Keratinocyte (primary cell): Measurements from ENCODE around the gene COL11A1.
"Not testable (repeated sequence)": the region's sequence is repeated elsewhere in the genome, so short reads cannot be mapped to it uniquely, and the experiment has no call there.

Experiments used
- EZH2 ChIP-seq: IDR thresholded peaks from one replicate; pipeline ENCODE4 v1.6.1; 2012; ENCODE audit warnings: inconsistent platforms, mild to moderate bottlenecking, low read length, moderate library complexity
- TF ChIP-seq, protein P1 (sequence below), 3 experiments: IDR thresholded peaks in 1 of 3; conservative IDR thresholded peaks in 1 of 3; optimal IDR thresholded peaks in 1 of 3; 2 replicates in 2 of 3; 3 replicates in 1 of 3; pipeline versions ENCODE3 to v1.5.1; 2011; ENCODE audit warnings: low read length in 3 of 3, mild to moderate bottlenecking in 3 of 3, moderate library complexity in 2 of 3, control low read depth in 1 of 3, inconsistent platforms in 1 of 3; ENCODE audit not compliant: insufficient read depth in 2 of 3; ENCODE audit errors: extremely low read depth in 1 of 3

DNA sequence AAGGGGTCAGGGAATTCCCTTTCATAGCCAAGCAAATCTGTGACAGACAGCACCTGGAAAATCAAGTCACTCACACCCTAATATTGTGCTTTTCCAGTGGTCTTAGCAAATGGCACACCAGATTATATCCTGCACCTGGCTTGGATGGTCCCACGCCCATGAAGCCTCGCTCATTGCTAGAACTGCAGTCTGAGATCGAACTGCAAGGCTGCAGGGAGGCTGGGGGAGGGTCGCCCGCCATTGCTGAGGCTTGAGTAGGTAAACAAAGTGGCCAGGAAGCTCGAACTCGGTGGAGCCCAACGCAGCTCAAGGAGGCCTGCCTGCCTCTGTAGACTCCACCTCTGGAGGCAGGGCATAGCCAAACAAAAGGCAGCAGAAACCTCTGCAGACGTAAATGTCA is 281.6 kb downstream of the COL11A1 start:
- TF ChIP-seq EZH2 = not testable (repeated sequence)
- TF ChIP-seq, protein P1, sequence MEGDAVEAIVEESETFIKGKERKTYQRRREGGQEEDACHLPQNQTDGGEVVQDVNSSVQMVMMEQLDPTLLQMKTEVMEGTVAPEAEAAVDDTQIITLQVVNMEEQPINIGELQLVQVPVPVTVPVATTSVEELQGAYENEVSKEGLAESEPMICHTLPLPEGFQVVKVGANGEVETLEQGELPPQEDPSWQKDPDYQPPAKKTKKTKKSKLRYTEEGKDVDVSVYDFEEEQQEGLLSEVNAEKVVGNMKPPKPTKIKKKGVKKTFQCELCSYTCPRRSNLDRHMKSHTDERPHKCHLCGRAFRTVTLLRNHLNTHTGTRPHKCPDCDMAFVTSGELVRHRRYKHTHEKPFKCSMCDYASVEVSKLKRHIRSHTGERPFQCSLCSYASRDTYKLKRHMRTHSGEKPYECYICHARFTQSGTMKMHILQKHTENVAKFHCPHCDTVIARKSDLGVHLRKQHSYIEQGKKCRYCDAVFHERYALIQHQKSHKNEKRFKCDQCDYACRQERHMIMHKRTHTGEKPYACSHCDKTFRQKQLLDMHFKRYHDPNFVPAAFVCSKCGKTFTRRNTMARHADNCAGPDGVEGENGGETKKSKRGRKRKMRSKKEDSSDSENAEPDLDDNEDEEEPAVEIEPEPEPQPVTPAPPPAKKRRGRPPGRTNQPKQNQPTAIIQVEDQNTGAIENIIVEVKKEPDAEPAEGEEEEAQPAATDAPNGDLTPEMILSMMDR (optimal IDR thresholded peaks at IDR 0.05 in 1 of 3, IDR thresholded peaks at IDR 0.05 in 1 of 3, conservative IDR thresholded peaks at IDR 0.05 in 1 of 3; ENCODE audit: extremely low read depth in 1 of 3, insufficient read depth in 2 of 3, low read length in 3 of 3) = not testable (repeated sequence)
